Measurements from ENCODE around the gene BOC.

- TF ChIP-seq CTCF (IDR thresholded peaks at IDR 0.05; ENCODE audit: poor library complexity) (no peak), EZH2phosphoT487 (IDR thresholded peaks at IDR 0.05; ENCODE audit: low read depth, severe bottlenecking, unreplicated experiment) (no peak), EZH2 (IDR thresholded peaks at IDR 0.05; ENCODE audit: borderline replicate concordance) (no peak)
These were observed 9.4 kb downstream of the BOC start for GRCh38 chr3:113220721-113221120.
